Esophagus squamous epithelium (tissue), 4 donors: ENCODE data around the gene RPRML.

Source experiments
- CTCF ChIP-seq, 6 experiments: fragments of 450-650 bp in 4 of 6; fragments of 200-600 bp in 2 of 6; sonication (generic) in 2 of 6; IDR thresholded peaks; one replicate each; pipeline ENCODE4 v1.5.1; 2016 to 2019; ENCODE audit warnings: antibody characterized with exemption in 6 of 6, mild to moderate bottlenecking in 4 of 6, moderate library complexity in 4 of 6
- POLR2A ChIP-seq, 4 donors: fragments of 450-650 bp; IDR thresholded peaks; one replicate each; pipeline ENCODE4 v1.6.1; 2017; ENCODE audit warnings: antibody characterized with exemption in 4 of 4, mild to moderate bottlenecking in 4 of 4, moderate library complexity in 3 of 4

GRCh38 chr17:46983782-46984181 is 4.7 kb upstream of the RPRML start:
- TF ChIP-seq POLR2A (IDR thresholded peaks at IDR 0.05) (no peak), CTCF (IDR thresholded peaks at IDR 0.05) (no peak)
